ENCODE data around the gene TMCO4. TPM values are rescaled to one million over a fixed set of nuclear protein-coding genes. Genes with fewer than 3 reads are reported as not detected.

The TMCO4 gene
- total RNA-seq, 1 experiment from 2014 or later, result 7.2 TPM

DNA sequence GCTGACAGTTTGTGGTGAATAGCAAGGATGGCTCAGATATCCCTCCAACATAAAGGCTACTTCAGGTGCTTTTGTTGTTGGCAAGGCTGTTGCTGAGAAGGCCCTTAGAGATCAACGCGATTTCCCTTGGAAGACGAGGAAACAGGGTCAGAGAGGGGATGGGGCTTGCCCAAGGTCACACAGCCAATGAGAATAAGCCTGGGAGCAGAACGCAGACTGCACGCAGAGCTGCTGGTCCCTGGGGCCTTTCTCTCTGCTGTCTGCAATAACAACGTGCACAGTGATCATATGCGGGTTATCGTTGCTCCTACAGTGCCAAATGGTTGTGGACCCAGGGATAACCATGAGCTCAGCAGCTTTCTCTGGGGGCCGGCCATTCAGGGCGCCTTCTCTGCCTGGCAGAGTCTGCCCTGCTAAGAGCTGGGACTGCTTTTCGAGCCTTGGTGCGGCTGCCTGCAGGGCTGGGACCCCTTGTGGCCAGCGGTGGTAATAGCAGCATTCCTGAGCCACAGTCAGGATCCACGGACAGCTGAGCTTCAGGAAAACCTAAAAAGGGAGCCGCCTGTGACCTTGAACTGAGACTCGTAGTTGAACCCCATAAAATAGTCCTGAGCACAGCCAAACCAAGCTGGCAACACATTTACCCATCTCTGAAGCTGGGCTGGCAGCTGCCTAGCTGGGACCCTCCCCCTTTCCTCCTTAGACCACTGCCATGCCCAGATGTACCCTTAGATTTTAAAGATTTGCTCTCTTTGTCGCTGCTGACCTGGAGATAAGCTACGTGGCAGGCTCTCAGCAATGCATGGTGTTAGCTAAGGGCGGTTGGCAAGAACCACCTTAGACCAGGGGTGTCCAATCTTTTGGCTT, 95.2 kb downstream of the TMCO4 start (continued):
- TF ChIP-seq, protein P1, sequence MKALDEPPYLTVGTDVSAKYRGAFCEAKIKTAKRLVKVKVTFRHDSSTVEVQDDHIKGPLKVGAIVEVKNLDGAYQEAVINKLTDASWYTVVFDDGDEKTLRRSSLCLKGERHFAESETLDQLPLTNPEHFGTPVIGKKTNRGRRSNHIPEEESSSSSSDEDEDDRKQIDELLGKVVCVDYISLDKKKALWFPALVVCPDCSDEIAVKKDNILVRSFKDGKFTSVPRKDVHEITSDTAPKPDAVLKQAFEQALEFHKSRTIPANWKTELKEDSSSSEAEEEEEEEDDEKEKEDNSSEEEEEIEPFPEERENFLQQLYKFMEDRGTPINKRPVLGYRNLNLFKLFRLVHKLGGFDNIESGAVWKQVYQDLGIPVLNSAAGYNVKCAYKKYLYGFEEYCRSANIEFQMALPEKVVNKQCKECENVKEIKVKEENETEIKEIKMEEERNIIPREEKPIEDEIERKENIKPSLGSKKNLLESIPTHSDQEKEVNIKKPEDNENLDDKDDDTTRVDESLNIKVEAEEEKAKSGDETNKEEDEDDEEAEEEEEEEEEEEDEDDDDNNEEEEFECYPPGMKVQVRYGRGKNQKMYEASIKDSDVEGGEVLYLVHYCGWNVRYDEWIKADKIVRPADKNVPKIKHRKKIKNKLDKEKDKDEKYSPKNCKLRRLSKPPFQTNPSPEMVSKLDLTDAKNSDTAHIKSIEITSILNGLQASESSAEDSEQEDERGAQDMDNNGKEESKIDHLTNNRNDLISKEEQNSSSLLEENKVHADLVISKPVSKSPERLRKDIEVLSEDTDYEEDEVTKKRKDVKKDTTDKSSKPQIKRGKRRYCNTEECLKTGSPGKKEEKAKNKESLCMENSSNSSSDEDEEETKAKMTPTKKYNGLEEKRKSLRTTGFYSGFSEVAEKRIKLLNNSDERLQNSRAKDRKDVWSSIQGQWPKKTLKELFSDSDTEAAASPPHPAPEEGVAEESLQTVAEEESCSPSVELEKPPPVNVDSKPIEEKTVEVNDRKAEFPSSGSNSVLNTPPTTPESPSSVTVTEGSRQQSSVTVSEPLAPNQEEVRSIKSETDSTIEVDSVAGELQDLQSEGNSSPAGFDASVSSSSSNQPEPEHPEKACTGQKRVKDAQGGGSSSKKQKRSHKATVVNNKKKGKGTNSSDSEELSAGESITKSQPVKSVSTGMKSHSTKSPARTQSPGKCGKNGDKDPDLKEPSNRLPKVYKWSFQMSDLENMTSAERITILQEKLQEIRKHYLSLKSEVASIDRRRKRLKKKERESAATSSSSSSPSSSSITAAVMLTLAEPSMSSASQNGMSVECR (CRISPR knock-in tag; IDR thresholded peaks at IDR 0.05; ENCODE audit: borderline replicate concordance), result no peak
- TF ChIP-seq TEAD1 (CRISPR knock-in tag; IDR thresholded peaks at IDR 0.05) (0 out of 2 replicates have a peak, but pooled peaks have one; percentile 30), ZBTB43 (CRISPR knock-in tag; IDR thresholded peaks at IDR 0.05) (no peak), ZNF423 (CRISPR knock-in tag; IDR thresholded peaks at IDR 0.05) (no peak), OVOL2 (CRISPR knock-in tag; IDR thresholded peaks at IDR 0.05; ENCODE audit: borderline replicate concordance) (no peak), ETV6 (CRISPR knock-in tag; IDR thresholded peaks at IDR 0.05) (no peak), CBFB (CRISPR knock-in tag; IDR thresholded peaks at IDR 0.05; ENCODE audit: low read depth) (no peak), NFYB (CRISPR knock-in tag; conservative IDR thresholded peaks at IDR 0.05; ENCODE audit: low read depth) (no peak), JAZF1 (CRISPR knock-in tag; IDR thresholded peaks at IDR 0.05) (no peak), SP1 (CRISPR knock-in tag; conservative IDR thresholded peaks at IDR 0.05) (0 out of 2 replicates have a peak, but pooled peaks have one; percentile 18), SMAD3 (CRISPR knock-in tag; IDR thresholded peaks at IDR 0.05; ENCODE audit: borderline replicate concordance) (no peak), TP53 (CRISPR knock-in tag; IDR thresholded peaks at IDR 0.05) (no peak), ATF1 (CRISPR knock-in tag; IDR thresholded peaks at IDR 0.05) (no peak), ATF3 (CRISPR knock-in tag; conservative IDR thresholded peaks at IDR 0.05) (no peak), HMGXB4 (CRISPR knock-in tag; IDR thresholded peaks at IDR 0.05) (0 out of 2 replicates have a peak, but pooled peaks have one; percentile 61), ZNF396 (CRISPR knock-in tag; IDR thresholded peaks at IDR 0.05; ENCODE audit: borderline replicate concordance) (no peak)

DNA sequence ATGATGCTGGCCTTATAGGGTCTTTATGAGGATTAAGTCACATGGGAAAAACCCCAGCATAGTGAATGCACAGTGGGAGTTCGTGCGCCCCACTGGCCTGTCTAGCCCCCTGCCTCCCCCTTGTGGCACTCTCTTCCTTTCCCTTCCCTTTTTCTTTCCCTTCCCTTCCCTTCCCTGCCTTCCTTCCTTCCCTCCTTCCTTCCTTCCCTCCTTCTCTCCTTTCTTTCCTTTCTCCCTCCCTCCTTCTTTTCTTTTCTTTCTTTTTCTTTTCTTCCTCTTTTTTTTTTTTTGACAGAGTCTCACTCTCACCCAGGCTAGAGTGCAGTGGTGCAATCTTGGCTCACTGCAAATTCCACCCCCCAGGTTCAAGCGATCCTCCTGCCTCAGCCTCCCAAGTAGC, 96.4 kb downstream of the TMCO4 start:
- Mint-ChIP-seq H3K4me3 (no peak overlapping the region), H3K9me3 (no peaks in the 10 kb centered on the region), H3K27me3 (ENCODE audit: low read depth) (no peaks in the 10 kb centered on the region), H3K36me3 (no peaks in the 10 kb centered on the region), H3K4me1 (peaks cover 14% of the 10 kb centered on the region), H3K27ac (no peak overlapping the region)
- DNase-seq (ENCODE audit: low spot score), result no peak
- ChIA-PET CTCF (interaction anchor here (0.5 to 4.7 kb wide), 16 partner anchors 10 to 1712 kb away, joined by 3 to 208 read pairs (median 12); partner anchors contain the start of gene OTUD3), POLR2A (interaction anchor here (1.5 kb wide), 1 partner anchor 25 kb away, joined by 3 read pairs; no protein-coding TSS in a partner anchor)
- ATAC-seq, result no peak
- TF ChIP-seq NFATC4 (CRISPR knock-in tag; IDR thresholded peaks at IDR 0.05) (no peak), AFF4 (CRISPR knock-in tag; IDR thresholded peaks at IDR 0.05; ENCODE audit: borderline replicate concordance) (no peak), ZBTB21 (CRISPR knock-in tag; IDR thresholded peaks at IDR 0.05; ENCODE audit: borderline replicate concordance) (no peak), FOXP1 (CRISPR knock-in tag; IDR thresholded peaks at IDR 0.05; ENCODE audit: borderline replicate concordance) (no peak), ERG (CRISPR knock-in tag; IDR thresholded peaks at IDR 0.05) (no peak)
